ENCODE data around the gene SPATS2.

DNA sequence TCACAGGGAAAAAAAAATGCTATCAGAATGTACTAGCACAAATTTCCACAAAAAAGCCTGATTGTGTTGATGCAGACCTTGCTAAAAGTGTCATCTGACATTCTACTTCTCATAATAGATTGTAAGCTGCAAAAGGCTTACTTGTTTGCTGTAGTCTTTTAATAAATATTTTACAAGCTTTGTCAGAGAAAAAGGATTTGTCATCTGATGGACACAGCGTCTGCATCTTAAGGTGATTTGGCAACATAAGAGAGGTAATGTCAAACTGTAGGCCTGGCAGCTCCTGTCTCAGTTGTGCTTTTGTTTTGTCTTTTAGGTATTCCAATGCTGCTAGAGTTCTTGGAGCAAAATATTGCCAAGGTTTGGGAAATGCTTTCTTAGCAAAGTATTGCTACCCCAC, 145.3 kb downstream of the SPATS2 start:
- TF ChIP-seq MEF2A (IDR thresholded peaks at IDR 0.05; ENCODE audit: borderline replicate concordance, low read depth) = no peak
- TF ChIP-seq, protein P1, sequence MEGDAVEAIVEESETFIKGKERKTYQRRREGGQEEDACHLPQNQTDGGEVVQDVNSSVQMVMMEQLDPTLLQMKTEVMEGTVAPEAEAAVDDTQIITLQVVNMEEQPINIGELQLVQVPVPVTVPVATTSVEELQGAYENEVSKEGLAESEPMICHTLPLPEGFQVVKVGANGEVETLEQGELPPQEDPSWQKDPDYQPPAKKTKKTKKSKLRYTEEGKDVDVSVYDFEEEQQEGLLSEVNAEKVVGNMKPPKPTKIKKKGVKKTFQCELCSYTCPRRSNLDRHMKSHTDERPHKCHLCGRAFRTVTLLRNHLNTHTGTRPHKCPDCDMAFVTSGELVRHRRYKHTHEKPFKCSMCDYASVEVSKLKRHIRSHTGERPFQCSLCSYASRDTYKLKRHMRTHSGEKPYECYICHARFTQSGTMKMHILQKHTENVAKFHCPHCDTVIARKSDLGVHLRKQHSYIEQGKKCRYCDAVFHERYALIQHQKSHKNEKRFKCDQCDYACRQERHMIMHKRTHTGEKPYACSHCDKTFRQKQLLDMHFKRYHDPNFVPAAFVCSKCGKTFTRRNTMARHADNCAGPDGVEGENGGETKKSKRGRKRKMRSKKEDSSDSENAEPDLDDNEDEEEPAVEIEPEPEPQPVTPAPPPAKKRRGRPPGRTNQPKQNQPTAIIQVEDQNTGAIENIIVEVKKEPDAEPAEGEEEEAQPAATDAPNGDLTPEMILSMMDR (IDR thresholded peaks at IDR 0.05) = no peak
- no peak for TF ChIP-seq TAF1 (IDR thresholded peaks at IDR 0.05; ENCODE audit: borderline replicate concordance, low read depth, low read length)
- TF ChIP-seq GABPA (IDR thresholded peaks at IDR 0.05; ENCODE audit: low read depth) = no peak
- TF ChIP-seq RCOR1 (IDR thresholded peaks at IDR 0.05; ENCODE audit: low read length) = no peak
- TF ChIP-seq EP300 (IDR thresholded peaks at IDR 0.05; ENCODE audit: borderline replicate concordance in 1 of 2, low read depth in 1 of 2, low read length in 1 of 2) = no peak
- TF ChIP-seq FOSL2 (IDR thresholded peaks at IDR 0.05; ENCODE audit: borderline replicate concordance, low read depth) = no peak
- TF ChIP-seq JUND (IDR thresholded peaks at IDR 0.05) = no peak
- TF ChIP-seq RFX5 (IDR thresholded peaks at IDR 0.05; ENCODE audit: low read length) = no peak
- TF ChIP-seq POLR2AphosphoS5 (IDR thresholded peaks at IDR 0.05; ENCODE audit: low read depth, low read length) = no peak
